GM18502 (cell line): Measurements from ENCODE around the gene PAPOLB.
A peak's percentile ranks its signal among the peaks of the same experiment; 100 is the strongest.
"Not testable (repeated sequence)": the region's sequence is repeated elsewhere in the genome, so short reads cannot be mapped to it uniquely, and the experiment has no call there.

Source experiments
- ATAC-seq: cut with Tn5 transposase; IDR thresholded peaks from one replicate; pipeline ENCODE4 v1.9.1; 2021; ENCODE audit warnings: mild to moderate bottlenecking; ENCODE audit not compliant: unreplicated experiment, poor library complexity

PAPOLB gene

GRCh38 chr7:4861673-4862072 lies at the start of gene PAPOLB:
PAPOLB (minus strand) TSS chr7:4862030; CDS start chr7:4861810, 220 bp downstream.
- ATAC-seq = peak; percentile 79

GRCh38 chr7:4911111-4911828 lies 49.4 kb upstream of the PAPOLB start:
- ATAC-seq = no peak

GRCh38 chr7:4906682-4907081 lies 44.9 kb upstream of the PAPOLB start:
- no peak for ATAC-seq

- ATAC-seq = no peak
Measured at GRCh38 chr7:4905171-4905570, 43.3 kb upstream of the PAPOLB start.

GRCh38 chr7:4904346-4904745 lies 42.5 kb upstream of the PAPOLB start:
- no peak for ATAC-seq

GRCh38 chr7:4895766-4896165 lies 33.9 kb upstream of the PAPOLB start:
- ATAC-seq = no peak

- no peak for ATAC-seq
Measured at GRCh38 chr7:4894482-4894881, 32.7 kb upstream of the PAPOLB start.

- ATAC-seq = no peak
Measured at GRCh38 chr7:4893929-4894475, 32.2 kb upstream of the PAPOLB start.

- not testable (repeated sequence) for ATAC-seq
Measured at GRCh38 chr7:4893188-4893587, 31.4 kb upstream of the PAPOLB start.

GRCh38 chr7:4891522-4891921 lies 29.7 kb upstream of the PAPOLB start:
- not testable (repeated sequence) for ATAC-seq

- no peak for ATAC-seq
Measured at GRCh38 chr7:4889682-4890081, 27.9 kb upstream of the PAPOLB start.

GRCh38 chr7:4888161-4888560 lies 26.3 kb upstream of the PAPOLB start:
- ATAC-seq = no peak

GRCh38 chr7:4886671-4887070 lies 24.8 kb upstream of the PAPOLB start:
- no peak for ATAC-seq

- no peak for ATAC-seq
Measured at GRCh38 chr7:4885317-4885807, 23.5 kb upstream of the PAPOLB start.

- ATAC-seq = no peak
Measured at GRCh38 chr7:4884164-4884563, 22.3 kb upstream of the PAPOLB start.

- peak; percentile 85 for ATAC-seq
Measured at GRCh38 chr7:4883372-4884144, 21.7 kb upstream of the PAPOLB start, which contains the start of gene RADIL. RADIL (minus strand) TSS chr7:4883716; CDS start chr7:4878139, 5,577 bp downstream.

GRCh38 chr7:4883033-4883371 lies 21.2 kb upstream of the PAPOLB start:
- ATAC-seq = no peak

- no peak for ATAC-seq
Measured at GRCh38 chr7:4882169-4883032, 20.6 kb upstream of the PAPOLB start.

GRCh38 chr7:4880218-4880617 lies 18.4 kb upstream of the PAPOLB start:
- ATAC-seq = no peak

- no peak for ATAC-seq
Measured at GRCh38 chr7:4879396-4880081, 17.7 kb upstream of the PAPOLB start.
